ENCODE measurements around the gene RAP1GDS1.
"Not testable (repeated sequence)": the region's sequence is repeated elsewhere in the genome, so short reads cannot be mapped to it uniquely, and the experiment has no call there.

RAP1GDS1 gene

DNA sequence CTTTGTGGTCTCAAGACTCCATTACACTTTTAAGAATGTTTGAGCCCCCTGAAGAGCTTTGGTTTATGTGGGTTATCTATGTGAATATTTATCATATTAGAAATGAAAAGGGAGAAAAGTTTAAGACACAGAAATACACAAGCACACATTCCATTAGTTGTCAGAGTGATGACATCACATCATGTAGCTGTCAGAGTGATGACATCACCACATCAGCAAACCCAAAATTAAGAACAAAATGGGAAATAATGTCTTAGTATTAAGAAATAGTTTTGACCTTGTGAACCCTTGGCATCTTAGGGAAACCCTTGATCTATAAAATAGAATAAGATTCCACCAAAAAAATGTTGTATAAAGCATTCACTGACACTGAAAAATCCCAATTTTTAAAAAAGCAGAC lies 201.3 kb downstream of the RAP1GDS1 start:
- DNase-seq: no peak
- TF ChIP-seq POLR2A (IDR thresholded peaks at IDR 0.05; ENCODE audit: low read length): no peak
- no peak for TF ChIP-seq GATA1 (IDR thresholded peaks at IDR 0.05; ENCODE audit: low read depth, low read length)

DNA sequence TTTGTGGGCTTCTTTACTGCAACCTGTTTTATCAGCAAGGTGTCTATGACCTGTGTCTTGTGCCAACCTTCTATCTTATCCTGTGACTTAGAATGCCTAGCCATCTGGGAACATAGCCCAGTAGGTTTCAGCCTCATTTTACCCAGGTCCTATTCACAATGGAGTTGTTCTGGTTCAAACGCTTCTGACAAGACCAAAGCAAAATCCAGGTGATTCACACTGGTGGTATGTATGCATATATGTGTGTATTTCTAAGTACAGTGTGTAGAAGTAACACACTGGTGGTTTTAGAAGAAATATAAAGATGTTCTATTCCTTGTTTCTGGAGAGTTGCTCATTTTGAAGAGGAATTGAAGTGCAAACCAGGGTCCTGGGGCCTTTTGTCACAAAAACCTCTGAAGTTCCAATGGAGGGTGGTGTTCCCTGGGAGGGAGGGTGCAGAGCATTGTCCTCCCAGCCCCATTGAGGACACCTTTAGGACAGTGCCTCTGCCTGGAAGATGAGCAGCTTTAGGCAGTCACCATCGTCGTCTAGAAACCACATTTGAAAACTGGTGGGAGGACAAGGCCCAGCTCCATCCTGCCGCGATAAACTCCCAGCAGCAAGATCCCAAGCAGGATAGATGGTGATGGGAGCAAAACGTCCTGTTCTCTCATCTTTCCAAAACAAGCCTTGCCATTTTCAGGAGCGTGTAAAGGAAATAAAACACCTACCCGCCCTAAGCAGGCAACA lies 205.8 kb downstream of the RAP1GDS1 start:
- TF ChIP-seq GATA1 (IDR thresholded peaks at IDR 0.05; ENCODE audit: low read depth, low read length) (no peak), POLR2A (IDR thresholded peaks at IDR 0.05; ENCODE audit: low read length) (no peak)
- no peak for DNase-seq

DNA sequence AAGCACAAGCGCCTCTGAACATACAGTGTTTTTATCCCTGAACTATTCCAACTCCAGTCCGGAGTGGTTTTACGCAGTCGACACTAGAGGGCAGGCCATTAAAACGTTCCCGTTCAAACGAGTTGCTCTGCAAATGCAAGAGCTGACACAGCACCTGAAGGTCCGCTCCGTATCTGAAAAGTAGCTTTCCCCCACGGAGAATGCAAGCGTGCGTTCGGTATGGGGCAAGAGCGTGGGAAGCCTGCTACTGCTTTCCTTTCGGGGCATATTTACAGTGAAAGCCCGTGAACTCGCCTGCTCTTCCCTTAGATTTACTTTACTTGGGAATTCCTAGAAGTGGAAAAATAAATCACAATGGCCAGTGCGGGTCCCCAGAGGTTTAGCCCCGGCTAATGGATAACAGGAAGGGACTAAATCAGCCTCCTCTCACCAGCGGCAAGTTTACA lies 206.5 kb downstream of the RAP1GDS1 start:
- peak; percentile 86 to 90 for DNase-seq
- no peak for TF ChIP-seq GATA1 (IDR thresholded peaks at IDR 0.05; ENCODE audit: low read depth, low read length)
- no peak for TF ChIP-seq POLR2A (IDR thresholded peaks at IDR 0.05; ENCODE audit: low read length)

DNA sequence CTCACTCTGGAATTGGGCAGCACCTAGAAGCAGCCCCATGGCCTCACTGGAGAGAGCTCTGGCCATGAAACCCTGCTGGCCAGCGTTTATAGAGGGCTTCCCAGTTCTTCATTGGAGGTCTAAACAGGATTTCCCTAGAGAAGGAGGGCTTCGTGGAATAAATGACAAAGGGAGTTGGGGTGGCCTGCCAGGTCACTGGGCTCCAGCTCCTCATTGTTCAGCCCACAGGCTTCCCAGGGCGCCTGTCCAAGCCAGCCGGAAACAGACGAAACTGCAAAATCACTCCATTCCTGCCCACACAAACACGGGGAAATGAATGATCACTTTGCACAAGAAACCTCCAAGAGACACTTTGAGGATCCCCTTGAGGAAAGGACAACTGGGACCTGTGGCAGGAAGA lies 207.5 kb downstream of the RAP1GDS1 start:
- no peak for DNase-seq
- TF ChIP-seq POLR2A (IDR thresholded peaks at IDR 0.05; ENCODE audit: low read length) (no peak), GATA1 (IDR thresholded peaks at IDR 0.05; ENCODE audit: low read depth, low read length) (no peak)

DNA sequence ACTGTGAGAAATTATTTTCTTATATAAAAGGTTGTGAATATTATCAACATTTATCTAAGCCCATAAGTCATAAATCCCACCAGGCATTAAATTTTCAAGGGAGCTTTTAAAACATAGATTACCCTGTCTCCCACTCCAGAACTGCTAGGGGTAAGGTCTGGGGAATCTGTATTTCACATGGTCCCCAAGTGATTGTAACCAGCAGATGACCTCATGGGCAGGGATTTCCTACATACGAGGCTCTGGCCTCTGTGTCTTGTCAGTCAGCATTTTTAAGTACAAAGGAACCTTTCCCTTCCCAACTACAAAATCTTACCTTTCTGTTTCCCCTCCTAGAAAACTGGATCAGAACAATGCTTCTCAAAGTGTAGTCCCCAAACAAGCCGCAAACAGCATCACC lies 208.6 kb downstream of the RAP1GDS1 start:
- DNase-seq: no peak
- no peak for TF ChIP-seq POLR2A (IDR thresholded peaks at IDR 0.05; ENCODE audit: low read length)
- TF ChIP-seq GATA1 (IDR thresholded peaks at IDR 0.05; ENCODE audit: low read depth, low read length): no peak

DNA sequence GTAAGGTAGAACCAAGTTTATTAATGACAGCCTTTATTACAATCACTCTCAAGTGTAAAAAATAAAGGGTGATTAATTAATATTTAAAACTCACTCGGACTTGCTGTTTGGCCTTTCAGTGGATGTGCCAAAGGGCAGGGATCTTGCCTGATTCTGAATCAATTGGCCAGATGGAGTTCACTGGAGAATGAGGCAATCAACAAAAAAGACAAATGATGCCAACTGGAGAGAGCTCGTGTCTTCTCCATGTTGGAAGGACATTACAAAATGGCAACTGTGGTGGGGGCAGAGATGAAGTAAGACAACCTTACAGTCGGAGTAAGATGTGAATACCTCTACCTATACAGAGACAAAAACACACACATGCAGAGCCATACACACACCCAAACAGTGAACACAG lies 209.2 kb downstream of the RAP1GDS1 start:
- no peak for DNase-seq
- TF ChIP-seq POLR2A (IDR thresholded peaks at IDR 0.05; ENCODE audit: low read length) (no peak), GATA1 (IDR thresholded peaks at IDR 0.05; ENCODE audit: low read depth, low read length) (no peak)

DNA sequence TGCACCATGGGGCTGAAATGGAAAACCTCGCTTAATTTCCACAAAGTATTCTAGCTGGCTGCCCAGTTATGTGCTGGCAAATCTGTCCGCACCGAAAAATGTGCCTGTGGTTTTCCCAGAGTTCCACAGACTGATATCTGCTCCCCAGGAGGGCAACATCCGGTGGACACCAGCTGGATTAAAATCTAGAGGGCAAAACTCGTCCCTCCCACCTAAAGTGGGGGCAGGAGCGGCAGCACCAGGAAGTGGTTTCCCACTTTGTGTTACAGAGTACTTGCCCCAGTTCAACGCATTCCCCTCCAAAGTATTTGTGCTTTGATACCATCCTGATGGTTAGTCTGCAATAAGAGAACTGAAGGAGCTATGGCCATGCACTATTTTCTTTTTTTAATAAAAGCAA lies 209.6 kb downstream of the RAP1GDS1 start:
- TF ChIP-seq POLR2A (IDR thresholded peaks at IDR 0.05; ENCODE audit: low read length) (no peak), GATA1 (IDR thresholded peaks at IDR 0.05; ENCODE audit: low read depth, low read length) (no peak)
- DNase-seq: no peak

DNA sequence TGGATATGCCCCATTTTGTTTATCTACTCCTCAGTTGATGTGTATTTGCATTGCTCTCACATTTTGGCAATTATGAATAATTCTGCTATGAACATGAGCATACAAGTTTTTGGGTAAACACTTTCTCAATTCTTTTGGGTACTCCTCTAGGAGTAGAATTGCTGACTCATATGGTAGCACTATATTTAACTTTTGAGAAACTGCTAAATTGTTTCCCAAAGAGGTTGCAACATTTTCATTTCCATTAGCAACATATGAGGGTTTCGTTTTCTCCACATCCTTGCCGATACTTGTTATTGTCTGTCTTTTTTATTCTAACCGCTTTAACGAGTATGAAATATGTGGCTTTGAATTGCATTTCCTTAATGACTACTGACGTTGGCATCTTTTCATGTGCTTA lies 211.9 kb downstream of the RAP1GDS1 start:
- DNase-seq: no peak
- no peak for TF ChIP-seq POLR2A (IDR thresholded peaks at IDR 0.05; ENCODE audit: low read length)
- TF ChIP-seq GATA1 (IDR thresholded peaks at IDR 0.05; ENCODE audit: low read depth, low read length): no peak

DNA sequence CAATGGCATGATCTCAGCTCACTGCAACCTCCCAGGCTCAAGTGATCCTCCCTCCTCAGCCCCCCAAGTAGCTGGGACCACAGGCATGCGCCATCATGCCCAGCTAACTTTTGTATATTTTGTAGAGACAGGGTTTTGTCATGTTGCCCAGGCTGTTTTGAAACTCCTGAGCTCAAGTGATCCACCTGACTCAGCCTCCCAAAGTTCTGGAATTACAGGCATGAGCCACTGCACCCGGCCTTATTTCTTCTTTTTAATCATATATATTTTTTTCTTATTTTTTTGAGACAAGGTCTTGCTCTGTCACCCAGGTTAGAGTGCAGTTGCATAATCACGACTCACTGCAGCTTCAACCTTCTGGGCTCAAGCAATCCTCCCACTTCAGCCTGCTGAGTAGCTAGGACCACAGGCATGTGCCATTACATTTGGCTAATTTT lies 213.2 kb downstream of the RAP1GDS1 start:
- TF ChIP-seq POLR2A (IDR thresholded peaks at IDR 0.05; ENCODE audit: low read length): no peak
- TF ChIP-seq GATA1 (IDR thresholded peaks at IDR 0.05; ENCODE audit: low read depth, low read length): no peak
- peak; percentile 8 to 70 for DNase-seq

DNA sequence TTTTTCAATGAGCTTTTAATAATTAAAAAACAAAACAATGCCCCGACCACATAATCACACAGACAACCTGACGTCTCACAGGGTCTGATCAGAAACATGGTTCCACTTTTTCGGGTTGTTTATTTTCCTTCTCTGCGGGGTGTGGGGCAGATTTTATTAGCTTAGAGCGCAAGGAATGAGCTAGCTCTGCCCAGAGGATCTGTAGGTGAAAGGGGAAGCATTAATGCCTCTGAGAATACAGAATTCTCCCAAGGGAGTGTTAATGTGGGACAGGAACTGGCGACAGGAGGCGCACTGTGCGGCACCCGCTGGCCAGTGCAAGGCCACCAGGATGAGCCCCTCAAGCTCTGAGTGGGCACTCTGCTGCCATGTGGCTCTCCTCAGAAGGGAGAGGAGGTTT lies 215.7 kb downstream of the RAP1GDS1 start:
- TF ChIP-seq GATA1 (IDR thresholded peaks at IDR 0.05; ENCODE audit: low read depth, low read length) (no peak), POLR2A (IDR thresholded peaks at IDR 0.05; ENCODE audit: low read length) (no peak)

DNA sequence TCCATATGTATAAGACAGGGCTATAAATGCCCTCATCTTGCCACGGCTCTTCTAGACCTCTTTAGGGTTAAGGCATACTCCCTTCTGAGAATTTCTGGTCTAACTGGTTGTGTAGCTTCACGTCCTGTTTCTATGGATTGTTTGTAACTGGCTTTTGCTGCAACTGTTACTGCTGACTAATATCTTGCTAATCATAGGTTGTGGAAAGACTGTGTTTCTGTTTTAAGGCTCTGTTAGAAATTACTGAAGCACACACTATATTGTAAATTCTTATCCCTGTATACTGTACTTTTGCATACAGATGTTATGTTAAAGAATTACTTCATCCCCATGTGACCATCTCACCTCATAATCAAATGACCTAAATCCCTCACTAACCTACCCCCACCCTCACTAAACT lies 218.4 kb downstream of the RAP1GDS1 start:
- DNase-seq: not testable (repeated sequence)

More for the DNA sequence above, 215.7 kb downstream of the RAP1GDS1 start:
- DNase-seq: no peak

DNA sequence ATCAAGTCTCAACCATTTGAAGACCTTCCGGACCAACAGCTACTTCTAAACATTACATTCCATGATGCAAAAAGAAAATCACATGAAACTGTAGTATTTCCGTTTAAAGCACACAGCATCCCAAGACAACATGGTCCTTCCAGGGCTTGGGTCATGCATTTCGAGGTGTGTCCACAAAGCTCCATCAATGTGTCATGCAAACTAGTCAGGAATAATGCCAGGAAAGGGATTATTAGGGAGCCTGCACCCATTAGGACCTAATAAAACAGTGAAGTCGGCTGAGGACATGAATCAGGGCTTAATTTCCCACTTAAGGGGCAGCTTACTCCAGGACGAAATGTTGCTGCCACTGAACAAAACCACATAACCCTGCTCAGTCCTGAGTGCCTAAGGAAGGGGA lies 219.4 kb downstream of the RAP1GDS1 start:
- no peak for DNase-seq
- TF ChIP-seq GATA1 (IDR thresholded peaks at IDR 0.05; ENCODE audit: low read depth, low read length) (no peak), POLR2A (IDR thresholded peaks at IDR 0.05; ENCODE audit: low read length) (no peak)

DNA sequence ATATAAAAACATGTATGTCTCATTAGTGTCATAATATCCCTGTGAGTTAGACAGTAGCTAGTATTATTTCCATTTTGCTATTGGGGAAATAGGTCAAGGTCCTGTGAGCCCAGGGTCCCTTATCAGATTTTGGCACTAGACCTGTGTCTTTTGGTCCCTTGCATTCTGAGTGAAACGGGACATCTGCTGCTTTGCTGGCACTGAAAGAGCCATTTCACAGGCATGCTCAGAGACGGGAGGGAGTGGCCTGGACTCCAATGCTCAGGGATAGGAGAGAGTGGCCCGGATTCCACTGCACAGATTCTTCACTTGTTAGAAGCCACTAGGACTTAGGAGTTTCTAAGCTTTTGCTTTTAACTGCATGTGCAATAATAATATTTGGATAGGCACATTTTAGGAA lies 220.0 kb downstream of the RAP1GDS1 start:
- no peak for TF ChIP-seq GATA1 (IDR thresholded peaks at IDR 0.05; ENCODE audit: low read depth, low read length)
- TF ChIP-seq POLR2A (IDR thresholded peaks at IDR 0.05; ENCODE audit: low read length): no peak
- no peak for DNase-seq

DNA sequence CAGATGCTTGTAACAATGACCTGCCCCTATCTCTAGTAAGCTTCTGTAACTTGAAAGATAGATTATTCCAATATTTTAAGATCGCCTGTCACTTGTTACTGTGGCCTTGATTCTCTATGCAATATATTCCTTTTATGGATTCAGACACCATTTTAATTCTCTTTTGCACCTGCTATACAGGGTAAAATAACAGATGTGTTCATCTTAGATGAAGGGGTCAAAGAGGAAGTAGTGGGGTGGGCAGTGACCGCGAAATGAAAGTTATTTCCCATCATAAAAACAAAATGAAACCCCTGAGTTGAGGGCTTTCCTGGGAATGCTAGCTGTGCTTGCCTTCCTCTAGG lies 221.3 kb downstream of the RAP1GDS1 start:
- DNase-seq: no peak
- TF ChIP-seq POLR2A (IDR thresholded peaks at IDR 0.05; ENCODE audit: low read length) (no peak), GATA1 (IDR thresholded peaks at IDR 0.05; ENCODE audit: low read depth, low read length) (no peak)
